Ecto neural progenitor cell (in vitro differentiated cells): ENCODE data around the gene SULT4A1.

Source experiments
- DNase-seq: peaks from one replicate; pipeline ENCODE4 v3.0.0-alpha.2; 2018; ENCODE audit warnings: low spot score

SULT4A1 gene

GRCh38 chr22:43828725-43828997, 33.7 kb downstream of the SULT4A1 start:
- no peak for DNase-seq

GRCh38 chr22:43827926-43828724, 34.2 kb downstream of the SULT4A1 start:
- no peak for DNase-seq

GRCh38 chr22:43827003-43827735, 35.1 kb downstream of the SULT4A1 start:
- DNase-seq, result no peak

GRCh38 chr22:43826142-43827002, 35.9 kb downstream of the SULT4A1 start:
- DNase-seq, result no peak

GRCh38 chr22:43825651-43826050, 36.7 kb downstream of the SULT4A1 start:
- no peak for DNase-seq

GRCh38 chr22:43824724-43825420, 37.4 kb downstream of the SULT4A1 start:
- DNase-seq, result no peak

GRCh38 chr22:43823911-43824665, 38.2 kb downstream of the SULT4A1 start:
- no peak for DNase-seq

- DNase-seq, result peak; percentile 44
Measured at GRCh38 chr22:43823353-43823908, 38.9 kb downstream of the SULT4A1 start.

- peak; percentile 35 for DNase-seq
Measured at GRCh38 chr22:43821606-43822425, 40.5 kb downstream of the SULT4A1 start.

GRCh38 chr22:43820651-43821305, 41.5 kb downstream of the SULT4A1 start:
- peak; percentile 37 for DNase-seq

GRCh38 chr22:43819931-43820640, 42.2 kb downstream of the SULT4A1 start:
- DNase-seq, result peak; percentile 34

- no peak for DNase-seq
Measured at GRCh38 chr22:43819421-43819921, 42.8 kb downstream of the SULT4A1 start.

GRCh38 chr22:43818981-43819380, 43.3 kb downstream of the SULT4A1 start:
- DNase-seq, result no peak

- DNase-seq, result no peak
Measured at GRCh38 chr22:43817402-43817801, 44.9 kb downstream of the SULT4A1 start.

GRCh38 chr22:43814264-43814663, 48.0 kb downstream of the SULT4A1 start:
- no peak for DNase-seq

- no peak for DNase-seq
Measured at GRCh38 chr22:43812890-43813289, 49.4 kb downstream of the SULT4A1 start.

- peak; percentile 95 for DNase-seq
Measured at GRCh38 chr22:43812149-43812842, 50.0 kb downstream of the SULT4A1 start, which contains the start of gene EFCAB6. TSS of gene EFCAB6 (minus strand) at chr22:43812305. CDS start at chr22:43782318, 29,987 bp downstream.

- DNase-seq, result no peak
Measured at GRCh38 chr22:43811777-43812148, 50.5 kb downstream of the SULT4A1 start.
